Thoracic aorta (tissue), 2 donors: Measurements from ENCODE around the gene SRRM1. TPM values are rescaled to one million over a fixed set of nuclear protein-coding genes. Genes with fewer than 3 reads are reported as not detected.

Experiments used
- ATAC-seq: fragments of 150-250 bp; one replicate; pipeline ENCODE4 v1.8.0; 2017; ENCODE audit warnings: low read depth; ENCODE audit not compliant: insufficient number of reproducible peaks, low FRiP score
- DNase-seq: peaks from one replicate; pipeline ENCODE4 v3.0.0-alpha.2; 2020; ENCODE audit warnings: low spot score
- H3K27ac ChIP-seq, 2 donors: fragments of 200-600 bp; sonication (generic); 1 replicate in 1 of 2; 2 replicates in 1 of 2; pipeline ENCODE4 v1.5.1; 2016; ENCODE audit warnings: mild to moderate bottlenecking in 2 of 2, moderate library complexity in 2 of 2
- H3K27me3 ChIP-seq: fragments of 200-600 bp; sonication (generic); replicated peaks from 2 replicates; pipeline ENCODE4 v1.6.0; 2016; ENCODE audit warnings: mild to moderate bottlenecking; ENCODE audit not compliant: insufficient read depth
- H3K36me3 ChIP-seq: fragments of 200-600 bp; sonication (generic); one replicate; pipeline ENCODE4 v1.5.1; 2016
- H3K4me1 ChIP-seq, 2 donors: fragments of 200-600 bp; sonication (generic); 1 replicate in 1 of 2; 2 replicates in 1 of 2; pipeline versions ENCODE4 v1.5.1 to v1.6.0; 2016; ENCODE audit warnings: low read depth in 2 of 2, mild to moderate bottlenecking in 1 of 2; ENCODE audit not compliant: control insufficient read depth in 1 of 2
- H3K4me3 ChIP-seq: fragments of 200-600 bp; sonication (generic); 2 replicates; pipeline ENCODE4 v1.5.1; 2016; ENCODE audit warnings: mild to moderate bottlenecking
- H3K9me3 ChIP-seq: fragments of 200-600 bp; sonication (generic); 2 replicates; pipeline ENCODE4 v1.5.1; 2016
- CTCF ChIP-seq: fragments of 200-600 bp; sonication (generic); IDR thresholded peaks from one replicate; pipeline ENCODE4 v1.5.1; 2019; ENCODE audit warnings: antibody characterized with exemption
- total RNA-seq, 2 donors: library from RNA; depleted of rRNA; stranded (reverse); fragments of >200 nt; gene quantifications; one replicate each; pipeline versions ENCODE4 v1.1.0 to v1.2.3, GENCODE V29; 2016

SRRM1 gene
- total RNA-seq, 2 donors from 2014 or later = 57.0 to 181 TPM

- no peak for TF ChIP-seq CTCF
- ATAC-seq (no peak), DNase-seq (no peak)
- Histone ChIP-seq H3K36me3 (peaks cover 76% of the 10 kb centered on the region), H3K4me3 (no peak overlapping the region), H3K4me1 (no peaks in the 10 kb centered on the region), H3K9me3 (no peaks in the 10 kb centered on the region), H3K27me3 (no peaks in the 10 kb centered on the region), H3K27ac (no peak overlapping the region)
Measured at GRCh38 chr1:24656046-24656445, 12.9 kb downstream of the SRRM1 start.

- H3K27ac ChIP-seq = no peak overlapping the region
- H3K4me1 ChIP-seq = no peaks in the 10 kb centered on the region
- no peak for DNase-seq
- no peaks in the 10 kb centered on the region for H3K27me3 ChIP-seq
- ATAC-seq = no peak
- TF ChIP-seq CTCF = no peak
- peaks cover 82% of the 10 kb centered on the region for H3K36me3 ChIP-seq
- no peak overlapping the region for H3K4me3 ChIP-seq
- no peaks in the 10 kb centered on the region for H3K9me3 ChIP-seq
Measured at GRCh38 chr1:24657781-24658180, 14.7 kb downstream of the SRRM1 start.

- H3K4me3 ChIP-seq = no peak overlapping the region
- no peak overlapping the region for H3K27ac ChIP-seq
- no peak for DNase-seq
- TF ChIP-seq CTCF = no peak
- no peaks in the 10 kb centered on the region for H3K9me3 ChIP-seq
- ATAC-seq = no peak
- H3K27me3 ChIP-seq = no peaks in the 10 kb centered on the region
- no peaks in the 10 kb centered on the region for H3K4me1 ChIP-seq
- H3K36me3 ChIP-seq = peaks cover 78% of the 10 kb centered on the region
Measured at GRCh38 chr1:24659166-24659904, 16.2 kb downstream of the SRRM1 start.

- H3K27ac ChIP-seq = no peak overlapping the region
- no peak for DNase-seq
- H3K4me1 ChIP-seq = no peaks in the 10 kb centered on the region
Measured at GRCh38 chr1:24659993-24660665, 17.0 kb downstream of the SRRM1 start.

More at GRCh38 chr1:24659993-24660665, 17.0 kb downstream of the SRRM1 start:
- Histone ChIP-seq H3K36me3 (peaks cover 78% of the 10 kb centered on the region), H3K27me3 (no peaks in the 10 kb centered on the region), H3K4me3 (no peak overlapping the region), H3K9me3 (no peaks in the 10 kb centered on the region)
- ATAC-seq = no peak
- no peak for TF ChIP-seq CTCF
